GM21723 (cell line): ENCODE results near the gene HELQ.

Source experiments
- ATAC-seq: cut with Tn5 transposase; IDR thresholded peaks from one replicate; pipeline ENCODE4 v1.9.1; 2021; ENCODE audit warnings: mild to moderate bottlenecking, moderate library complexity; ENCODE audit not compliant: unreplicated experiment

Gene HELQ

DNA sequence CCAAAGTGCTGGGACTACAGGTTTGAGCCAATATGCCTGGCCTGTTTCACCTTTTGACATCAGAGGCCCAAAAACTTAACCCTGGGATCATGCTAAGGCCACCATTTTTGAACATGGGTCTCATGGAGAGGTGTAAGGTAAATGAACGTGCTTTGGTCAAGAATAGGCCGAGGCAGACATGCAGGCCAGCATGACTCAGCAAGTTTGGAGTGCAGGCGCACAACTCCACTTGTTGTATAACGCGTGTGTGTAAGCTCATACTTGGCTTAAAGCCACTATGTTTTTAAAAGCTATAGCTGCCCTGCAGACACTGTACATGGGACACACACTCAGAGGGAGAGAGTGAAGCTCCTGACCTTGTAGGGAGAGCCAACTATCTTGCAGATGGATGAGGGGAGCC is 77.2 kb downstream of the HELQ start:
- no peak for ATAC-seq

DNA sequence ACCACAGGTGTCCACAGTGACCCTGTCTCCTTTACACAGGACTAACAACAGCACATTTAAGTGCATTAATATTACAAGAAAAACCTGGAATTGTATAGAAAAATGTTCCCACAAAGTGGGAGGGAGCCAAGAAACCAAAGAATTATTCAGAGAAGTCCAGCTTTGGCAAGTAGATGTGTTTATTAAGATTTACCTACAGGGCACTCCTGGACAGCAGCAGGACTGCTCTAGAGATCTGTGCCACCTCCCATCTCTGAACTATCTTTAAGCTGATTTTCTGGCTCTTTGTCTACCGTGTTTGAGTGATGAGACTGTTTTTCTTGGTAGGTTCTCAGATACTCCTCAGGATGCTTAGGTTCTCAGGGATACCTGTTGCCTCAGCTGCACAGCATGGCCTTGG is 82.7 kb downstream of the HELQ start:
- no peak for ATAC-seq

DNA sequence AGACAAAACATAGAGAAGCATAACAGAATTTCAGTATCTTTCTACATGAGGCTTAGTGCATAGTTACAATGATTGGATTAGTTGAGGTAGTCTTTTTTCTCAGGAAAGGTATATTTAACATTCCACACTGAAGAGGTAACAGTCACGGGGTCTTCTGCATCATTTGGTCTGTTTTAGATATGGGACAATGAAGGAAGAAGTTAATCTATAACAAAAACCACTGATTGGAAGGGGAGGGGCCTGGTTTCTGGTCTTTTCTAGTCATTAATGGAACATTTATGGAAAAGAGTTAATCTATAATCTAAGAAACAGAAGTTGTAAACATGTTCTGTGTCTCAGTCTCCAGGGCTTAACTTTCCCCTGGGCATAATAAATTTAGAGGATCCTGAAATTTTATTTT is 83.7 kb downstream of the HELQ start:
- no peak for ATAC-seq

DNA sequence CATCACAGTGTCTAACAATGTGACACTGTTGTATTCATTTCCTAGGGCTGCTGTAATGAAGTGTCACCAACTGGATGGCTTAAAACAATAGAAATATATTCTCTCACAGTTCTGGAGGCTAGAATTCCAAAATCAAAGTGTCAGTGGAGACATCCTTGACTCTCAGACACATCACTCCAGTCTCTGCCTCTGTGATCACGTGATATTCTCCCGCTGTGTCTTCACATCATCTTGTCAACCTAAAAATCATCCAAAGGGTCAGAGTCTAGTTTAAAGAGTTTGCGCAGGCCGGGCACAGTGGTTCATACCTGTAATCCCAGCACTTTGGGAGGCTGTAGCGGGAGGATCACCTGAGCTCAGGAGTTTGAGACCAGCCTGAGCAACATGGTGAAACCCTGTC is 84.4 kb downstream of the HELQ start:
- ATAC-seq = no peak

DNA sequence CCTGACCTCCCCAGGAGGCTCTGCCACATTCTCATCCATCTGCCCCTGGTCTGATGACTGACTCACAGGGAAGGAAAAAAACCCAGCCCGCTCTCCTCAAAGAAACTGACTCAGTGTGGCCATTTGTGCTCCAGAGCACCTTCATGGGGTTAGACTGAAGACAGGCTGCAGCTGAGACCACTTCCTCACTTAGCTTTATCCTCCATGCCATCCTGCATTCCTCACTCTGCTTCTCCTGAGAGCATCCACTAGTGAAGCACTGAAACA is 85.0 kb downstream of the HELQ start:
- ATAC-seq = no peak

DNA sequence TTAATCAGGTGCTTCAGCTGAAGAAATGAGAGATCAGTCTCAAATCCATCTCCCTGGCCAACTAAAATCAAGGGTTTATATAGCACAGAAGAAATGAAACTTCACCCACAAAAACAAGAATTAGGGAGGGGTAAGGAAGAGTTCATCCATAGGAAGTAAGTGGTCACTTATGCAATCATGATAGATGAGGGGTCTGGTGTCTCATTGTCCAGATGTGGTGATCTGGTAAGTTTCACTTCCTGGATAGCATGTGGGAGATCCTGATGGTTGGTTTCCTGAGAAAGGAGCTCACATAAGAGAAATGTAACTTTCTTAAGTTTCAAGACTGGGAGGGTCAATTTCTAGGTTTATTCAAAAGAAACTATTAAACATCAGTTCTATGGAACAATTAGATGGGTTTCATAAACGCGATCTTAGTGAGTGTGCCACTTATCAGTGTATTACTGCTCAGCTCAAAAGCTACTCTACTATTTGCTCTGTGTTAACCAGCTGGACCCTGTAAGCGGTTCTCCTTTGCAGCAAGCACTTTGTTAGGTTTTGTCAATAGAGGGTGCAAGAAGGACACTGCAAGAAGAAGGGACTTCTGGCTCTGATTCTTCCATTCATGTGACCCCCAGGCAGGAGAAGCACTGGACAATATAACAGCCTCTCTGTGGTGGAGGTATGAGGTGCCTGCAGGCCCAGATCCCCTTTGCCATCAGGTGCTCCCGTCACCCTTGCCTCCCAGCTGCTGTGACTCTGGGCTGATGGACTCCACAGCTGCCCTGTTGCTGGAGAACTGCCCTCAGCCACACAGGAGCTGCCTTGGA is 85.6 kb downstream of the HELQ start:
- no peak for ATAC-seq

DNA sequence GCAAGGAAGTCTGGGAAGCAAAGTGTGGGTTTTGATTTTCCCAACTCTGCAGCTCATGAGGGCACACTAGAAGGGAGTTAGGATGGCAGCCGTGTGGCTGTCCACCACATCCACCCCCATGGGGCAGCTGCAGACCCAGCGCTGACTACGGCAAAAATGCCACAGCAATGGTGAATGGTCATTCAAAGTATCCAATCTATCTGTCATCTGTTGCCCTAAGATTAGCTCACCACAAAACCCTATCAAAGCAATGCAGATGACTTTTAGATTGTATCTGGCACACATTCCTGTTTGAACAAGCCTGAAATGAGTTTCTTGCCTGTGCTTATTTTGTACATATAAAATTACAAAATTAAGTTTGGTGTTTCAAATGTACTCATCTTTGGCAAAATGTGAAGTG is 91.3 kb downstream of the HELQ start:
- no peak for ATAC-seq

DNA sequence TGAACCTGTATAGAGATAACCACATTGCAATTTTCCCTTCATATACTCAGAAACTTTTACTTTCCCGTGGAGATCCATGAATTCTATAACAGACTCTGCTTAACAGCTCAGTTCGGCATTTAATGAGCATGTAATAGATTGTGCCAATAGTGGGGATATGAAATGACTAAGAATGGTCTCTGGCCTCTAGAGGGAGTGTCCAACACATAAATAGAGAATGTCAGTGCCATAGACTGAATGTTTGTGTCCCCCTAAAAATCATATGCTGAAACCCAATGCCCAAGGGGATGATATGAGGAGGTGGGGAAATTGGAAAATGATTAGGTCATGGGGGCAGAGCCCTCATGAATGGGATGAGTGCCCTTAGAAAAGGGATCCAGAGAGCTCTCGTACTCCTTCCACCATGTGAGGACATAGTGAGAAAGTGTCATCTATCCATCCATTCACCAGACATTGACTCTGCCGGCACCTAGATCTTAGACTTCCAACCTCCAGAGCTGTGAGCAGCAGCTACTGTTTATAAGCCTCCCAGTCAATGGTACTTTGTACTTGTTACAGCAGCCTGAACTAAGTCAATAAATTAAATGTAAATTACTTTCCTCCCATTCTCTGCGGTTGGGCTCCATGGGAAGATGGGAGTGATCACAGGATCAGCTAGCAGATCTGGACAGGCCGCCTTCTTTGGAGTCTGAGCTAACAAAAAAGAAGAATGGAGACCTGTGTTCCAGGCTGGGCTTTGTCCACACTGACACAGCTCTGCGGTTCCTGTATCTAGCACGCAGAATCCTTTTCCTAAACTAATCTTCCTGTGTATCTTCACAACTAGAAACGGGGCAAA is 92.9 kb downstream of the HELQ start:
- ATAC-seq = no peak

DNA sequence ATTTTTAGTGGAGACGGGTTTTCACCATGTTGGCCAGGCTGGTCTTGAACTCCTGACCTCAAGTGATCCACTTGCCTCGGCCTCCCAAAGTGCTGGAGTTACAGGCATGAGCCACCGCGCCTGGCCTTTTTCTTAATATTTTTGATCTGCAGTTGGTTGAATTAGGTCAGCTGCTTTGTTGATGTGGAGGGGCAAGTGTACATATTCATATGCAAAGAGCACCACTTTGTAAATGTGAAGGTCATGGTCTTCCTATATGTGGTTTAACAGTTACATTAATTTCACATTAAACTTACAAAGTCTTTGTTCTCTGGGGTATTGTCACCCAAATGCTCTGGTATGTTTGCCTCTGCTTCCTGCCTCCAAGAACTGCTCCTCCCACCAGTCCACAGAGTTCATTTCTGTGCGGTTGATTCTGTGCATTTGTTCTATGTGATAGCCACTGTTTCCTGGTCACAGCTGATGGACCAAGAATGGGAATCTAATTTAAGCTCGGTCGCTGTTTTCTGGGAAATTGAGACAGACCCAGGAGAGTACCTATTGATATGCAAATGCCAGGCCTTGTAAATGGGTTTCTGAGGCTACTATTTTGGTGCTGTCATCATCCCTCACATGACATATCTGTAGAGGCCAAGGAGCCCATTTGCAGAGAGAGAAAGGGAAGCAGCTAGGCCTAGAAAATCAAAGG is 94.1 kb downstream of the HELQ start:
- no peak for ATAC-seq

DNA sequence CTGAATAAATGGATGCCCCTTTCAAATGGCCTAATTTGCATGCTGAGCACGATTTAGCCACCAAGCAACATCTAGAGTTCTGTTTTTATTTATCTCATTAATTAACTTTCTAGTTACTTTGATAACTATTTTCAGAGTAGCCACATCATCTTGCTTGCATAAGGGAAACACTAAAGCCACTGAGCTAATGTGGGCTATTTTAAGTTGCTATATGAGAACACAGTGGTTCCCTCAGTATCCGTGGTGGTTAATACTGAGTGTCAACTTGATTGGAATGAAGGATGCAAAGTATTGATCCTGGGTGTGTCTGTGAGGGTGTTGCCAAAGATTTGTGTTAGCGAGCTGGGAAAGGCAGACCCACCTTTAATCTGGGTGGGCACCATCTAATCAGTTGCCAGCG is 95.6 kb downstream of the HELQ start:
- no peak for ATAC-seq

DNA sequence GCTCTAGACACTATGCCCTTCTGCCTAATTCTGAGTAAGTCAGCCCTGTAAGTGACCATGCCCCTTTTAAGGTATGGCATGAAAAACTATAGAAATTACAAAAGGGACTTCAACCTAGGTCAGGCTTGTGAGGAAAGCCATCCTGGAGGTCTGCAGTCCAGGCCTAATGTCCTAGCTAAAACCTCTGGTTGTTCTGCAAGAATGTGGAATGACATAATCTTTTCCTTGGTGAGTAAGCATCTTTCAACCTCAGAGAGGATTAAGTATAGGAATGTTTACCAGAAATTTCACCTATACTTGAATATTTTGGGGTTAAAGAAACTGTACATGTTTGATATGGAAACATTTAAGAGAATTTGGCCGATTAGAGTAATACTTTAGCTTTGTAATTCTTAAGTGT is 97.2 kb downstream of the HELQ start:
- ATAC-seq = no peak
